H9 (cell line): ENCODE results near the gene JAG1. TPM values are rescaled to one million over a fixed set of nuclear protein-coding genes. Genes with fewer than 3 reads are reported as not detected.
A peak's percentile ranks its signal among the peaks of the same experiment; 100 is the strongest.

Source experiments
- DNase-seq: peaks from one replicate; pipeline ENCODE4 v3.0.0-alpha.2; 2017
- H2AFZ ChIP-seq: one replicate; pipeline ENCODE4 v1.6.1; 2013; ENCODE audit warnings: mild to moderate bottlenecking, low read length, control low read depth, moderate library complexity
- H2AK5ac ChIP-seq: 2 replicates; pipeline ENCODE4 v1.6.1; 2013; ENCODE audit warnings: low read length, control low read depth, mixed read lengths; ENCODE audit not compliant: insufficient read length
- H2BK120ac ChIP-seq: one replicate; pipeline ENCODE4 v1.6.1; 2013; ENCODE audit warnings: low read depth, mild to moderate bottlenecking, low read length, control low read depth, inconsistent platforms; ENCODE audit not compliant: poor library complexity, severe bottlenecking
- H2BK12ac ChIP-seq: 2 replicates; pipeline ENCODE4 v1.6.1; 2013; ENCODE audit warnings: low read length, control low read depth, mixed read lengths, low read depth; ENCODE audit not compliant: insufficient read length
- H2BK15ac ChIP-seq: 2 replicates; pipeline ENCODE4 v1.6.1; 2013; ENCODE audit warnings: low read depth, low read length, control low read depth
- H2BK20ac ChIP-seq: one replicate; pipeline ENCODE4 v1.6.1; 2013; ENCODE audit warnings: low read depth, mild to moderate bottlenecking, low read length, control low read depth, inconsistent platforms; ENCODE audit not compliant: poor library complexity, severe bottlenecking
- H2BK5ac ChIP-seq: 2 replicates; pipeline ENCODE4 v1.6.1; 2013; ENCODE audit warnings: low read length, control low read depth, mixed read lengths; ENCODE audit not compliant: insufficient read length
- H3K14ac ChIP-seq: 2 replicates; pipeline ENCODE4 v1.6.1; 2013; ENCODE audit warnings: low read length, control low read depth; ENCODE audit not compliant: insufficient read depth
- H3K18ac ChIP-seq: 2 replicates; pipeline ENCODE4 v1.6.1; 2013; ENCODE audit warnings: low read depth, mild to moderate bottlenecking, mixed read lengths, low read length, control low read depth; ENCODE audit not compliant: insufficient read length
- H3K23ac ChIP-seq: 2 replicates; pipeline ENCODE4 v1.6.1; 2013; ENCODE audit warnings: low read length, control low read depth, mixed read lengths, low read depth; ENCODE audit not compliant: insufficient read length
- H3K23me2 ChIP-seq: 2 replicates; pipeline ENCODE4 v1.6.1; 2013; ENCODE audit warnings: low read depth, mild to moderate bottlenecking, mixed read lengths, low read length, control low read depth; ENCODE audit not compliant: insufficient read length, poor library complexity, severe bottlenecking
- H3K27ac ChIP-seq: 2 replicates; pipeline ENCODE4 v1.5.1; 2013; ENCODE audit warnings: low read length, control low read depth, mixed read lengths, low read depth; ENCODE audit not compliant: insufficient read length
- H3K27me3 ChIP-seq: 2 replicates; pipeline ENCODE4 v1.6.1; 2013; ENCODE audit warnings: low read length, control low read depth, inconsistent platforms; ENCODE audit not compliant: insufficient read depth
- H3K4ac ChIP-seq: 2 replicates; pipeline ENCODE4 v1.6.1; 2013; ENCODE audit warnings: low read depth, mild to moderate bottlenecking, control low read depth, inconsistent platforms, low read length, moderate library complexity
- H3K4me1 ChIP-seq: 2 replicates; pipeline ENCODE4 v1.6.1; 2013; ENCODE audit warnings: low read length, control low read depth, inconsistent platforms; ENCODE audit not compliant: insufficient read depth
- H3K4me2 ChIP-seq: 2 replicates; pipeline ENCODE4 v1.6.1; 2013; ENCODE audit warnings: low read length, control low read depth, mixed read lengths; ENCODE audit not compliant: insufficient read length, insufficient read depth
- H3K56ac ChIP-seq: 2 replicates; pipeline ENCODE4 v1.6.1; 2013; ENCODE audit warnings: low read depth, mild to moderate bottlenecking, mixed read lengths, low read length, control low read depth; ENCODE audit not compliant: insufficient read length
- H3K79me1 ChIP-seq: 2 replicates; pipeline ENCODE4 v1.6.1; 2013; ENCODE audit warnings: low read depth, mild to moderate bottlenecking, moderate library complexity, low read length, control low read depth, inconsistent platforms; ENCODE audit not compliant: insufficient read depth, poor library complexity, severe bottlenecking
- H3K79me2 ChIP-seq: 2 replicates; pipeline ENCODE4 v1.6.1; 2013; ENCODE audit warnings: low read length, control low read depth, inconsistent platforms; ENCODE audit not compliant: insufficient read depth
- H3K9ac ChIP-seq: 2 replicates; pipeline ENCODE4 v1.6.1; 2013; ENCODE audit warnings: low read length, control low read depth, mixed read lengths; ENCODE audit not compliant: insufficient read length; ENCODE audit errors: extremely low read depth
- H3K9me3 ChIP-seq: one replicate; pipeline ENCODE4 v1.6.1; 2013; ENCODE audit warnings: low read depth, low read length, inconsistent platforms; ENCODE audit not compliant: control insufficient read depth
- H3T11ph ChIP-seq: one replicate; pipeline ENCODE4 v1.6.1; 2013; ENCODE audit warnings: mild to moderate bottlenecking, low read length, control low read depth, inconsistent platforms
- H4K20me1 ChIP-seq: one replicate; pipeline ENCODE4 v1.6.1; 2013; ENCODE audit not compliant: control insufficient read depth, insufficient read length, insufficient read depth
- H4K5ac ChIP-seq: 2 replicates; pipeline ENCODE4 v1.6.1; 2013; ENCODE audit warnings: low read depth, mild to moderate bottlenecking, mixed read lengths, low read length, control low read depth; ENCODE audit not compliant: insufficient read length
- H4K8ac ChIP-seq: replicated peaks from 2 replicates; pipeline ENCODE4 v1.6.1; 2013; ENCODE audit warnings: low read length, control low read depth, mixed read lengths, low read depth; ENCODE audit not compliant: insufficient read length
- H4K91ac ChIP-seq: 2 replicates; pipeline ENCODE4 v1.6.1; 2013; ENCODE audit warnings: low read depth, mild to moderate bottlenecking, moderate library complexity, mixed read lengths, low read length, control low read depth; ENCODE audit not compliant: insufficient read length
- H3K27ac Mint-ChIP-seq, 3 experiments: 2 replicates in 2 of 3; 3 replicates in 1 of 3; pipeline ENCODE4 v1.8.0; 2020 to 2021; ENCODE audit warnings: mixed read lengths in 3 of 3, mild to moderate bottlenecking in 1 of 3, moderate library complexity in 1 of 3
- H3K27me3 Mint-ChIP-seq: 2 replicates; pipeline ENCODE4 v1.8.0; 2021; ENCODE audit warnings: low read depth, mild to moderate bottlenecking, moderate library complexity, mixed read lengths
- H3K36me3 Mint-ChIP-seq, 3 experiments: 2 replicates in 2 of 3; 3 replicates in 1 of 3; pipeline ENCODE4 v1.8.0; 2020 to 2021; ENCODE audit warnings: low read depth in 3 of 3, mixed read lengths in 3 of 3; ENCODE audit not compliant: insufficient read depth in 1 of 3
- H3K4me1 Mint-ChIP-seq, 2 experiments: 2 replicates each; pipeline ENCODE4 v1.8.0; 2020; ENCODE audit warnings: mixed read lengths in 2 of 2
- H3K4me3 Mint-ChIP-seq, 2 experiments: 2 replicates in 1 of 2; 3 replicates in 1 of 2; pipeline ENCODE4 v1.8.0; 2020 to 2021; ENCODE audit warnings: mild to moderate bottlenecking in 2 of 2, mixed read lengths in 2 of 2, moderate library complexity in 1 of 2
- H3K9me3 Mint-ChIP-seq, 2 experiments: 2 replicates in 1 of 2; 3 replicates in 1 of 2; pipeline ENCODE4 v1.8.0; 2020; ENCODE audit warnings: mild to moderate bottlenecking in 2 of 2, mixed read lengths in 2 of 2, moderate library complexity in 1 of 2
- total RNA-seq: library from RNA; stranded (reverse); gene quantifications from 2 replicates; pipeline ENCODE4 v1.2.1, GENCODE V29; 2021
- TF ChIP-seq, protein P1 (sequence below): fragments of 200-600 bp; sonication (generic); conservative IDR thresholded peaks from 3 replicates; pipeline ENCODE4 v1.8.0; 2021; ENCODE audit warnings: antibody characterized with exemption, mild to moderate bottlenecking

The JAG1 gene
- total RNA-seq, 1 experiment from 2014 or later, result 58.1 TPM

DNA sequence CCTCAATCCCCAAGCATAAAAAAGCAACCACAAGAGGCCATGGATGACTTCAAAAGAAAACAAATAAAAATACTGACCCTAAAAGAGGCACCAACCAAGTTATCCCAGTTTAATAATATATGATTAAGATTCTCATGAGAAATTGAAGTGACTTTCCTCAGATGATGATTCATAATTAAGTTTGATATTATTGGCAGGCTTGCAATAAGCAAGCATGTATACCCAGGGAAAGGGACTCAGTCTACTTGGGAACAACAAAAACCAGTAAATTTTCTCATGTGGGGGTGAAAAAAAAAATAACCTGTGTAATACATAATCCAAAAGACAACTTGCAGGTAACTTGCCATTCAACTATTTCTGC lies 19.6 kb downstream of the JAG1 start:
- TF ChIP-seq, protein P1, sequence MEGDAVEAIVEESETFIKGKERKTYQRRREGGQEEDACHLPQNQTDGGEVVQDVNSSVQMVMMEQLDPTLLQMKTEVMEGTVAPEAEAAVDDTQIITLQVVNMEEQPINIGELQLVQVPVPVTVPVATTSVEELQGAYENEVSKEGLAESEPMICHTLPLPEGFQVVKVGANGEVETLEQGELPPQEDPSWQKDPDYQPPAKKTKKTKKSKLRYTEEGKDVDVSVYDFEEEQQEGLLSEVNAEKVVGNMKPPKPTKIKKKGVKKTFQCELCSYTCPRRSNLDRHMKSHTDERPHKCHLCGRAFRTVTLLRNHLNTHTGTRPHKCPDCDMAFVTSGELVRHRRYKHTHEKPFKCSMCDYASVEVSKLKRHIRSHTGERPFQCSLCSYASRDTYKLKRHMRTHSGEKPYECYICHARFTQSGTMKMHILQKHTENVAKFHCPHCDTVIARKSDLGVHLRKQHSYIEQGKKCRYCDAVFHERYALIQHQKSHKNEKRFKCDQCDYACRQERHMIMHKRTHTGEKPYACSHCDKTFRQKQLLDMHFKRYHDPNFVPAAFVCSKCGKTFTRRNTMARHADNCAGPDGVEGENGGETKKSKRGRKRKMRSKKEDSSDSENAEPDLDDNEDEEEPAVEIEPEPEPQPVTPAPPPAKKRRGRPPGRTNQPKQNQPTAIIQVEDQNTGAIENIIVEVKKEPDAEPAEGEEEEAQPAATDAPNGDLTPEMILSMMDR, result no peak
- Histone ChIP-seq H3K18ac (no peak overlapping the region), H3K9ac (no peak overlapping the region), H3T11ph (no peak overlapping the region), H3K4me2 (no peak overlapping the region), H3K9me3 (no peaks in the 10 kb centered on the region), H3K4ac (no peak overlapping the region), H2AFZ (no peak overlapping the region), H4K5ac (no peak overlapping the region), H2AK5ac (no peak overlapping the region), H2BK20ac (no peak overlapping the region), H3K79me1 (peaks cover 4% of the 10 kb centered on the region), H4K8ac (no peak overlapping the region), H3K27me3 (no peaks in the 10 kb centered on the region), H3K4me1 (peaks cover 19% of the 10 kb centered on the region; the same call in 1 of the 2 replicates), H4K20me1 (no peaks in the 10 kb centered on the region), H3K56ac (no peak overlapping the region), H4K91ac (no peak overlapping the region), H2BK12ac (no peak overlapping the region), H3K14ac (no peak overlapping the region), H3K27ac (no peak overlapping the region), H2BK5ac (no peak overlapping the region), H2BK120ac (no peak overlapping the region), H3K23ac (no peak overlapping the region), H3K79me2 (no peaks in the 10 kb centered on the region), H2BK15ac (no peak overlapping the region), H3K23me2 (no peaks in the 10 kb centered on the region)
- peak overlapping the region in 2 of 3 experiments; percentile 78 to 88; a peak in 5 of 7 replicates for H3K27ac Mint-ChIP-seq
- H3K4me1 Mint-ChIP-seq, result peaks cover 78 to 87% of the 10 kb centered on the region in 2 experiments
- DNase-seq, result no peak
- H3K36me3 Mint-ChIP-seq, result peaks cover 36 to 92% (median 68%) of the 10 kb centered on the region in 3 experiments
- no peak overlapping the region; a peak in 1 of 5 replicates for H3K4me3 Mint-ChIP-seq
- H3K9me3 Mint-ChIP-seq, result no peaks in the 10 kb centered on the region
- no peaks in the 10 kb centered on the region; the same call in 1 of the 2 replicates for H3K27me3 Mint-ChIP-seq
